Endothelial cell of umbilical vein (primary cell): ENCODE measurements around the gene AKNAD1. TPM values are rescaled to one million over a fixed set of nuclear protein-coding genes. Genes with fewer than 3 reads are reported as not detected.

Experiments
- BruUV-seq: library from RNA; stranded (reverse); fragments of 400-500 nt; replicated peaks from 2 replicates; lab custom pipeline; 2021; lab: Mats Ljungman, UMichigan
- CTCF ChIA-PET: fragments of 300-600, 350-600 bp; sonication (Branson Sonifier 250); formaldehyde crosslinking; loops from one replicate; lab custom pipeline; 2021; ENCODE audit warnings: antibody characterized with exemption, inconsistent platforms; lab: Charles Lee
- POLR2A ChIA-PET: fragments of 300-600, 350-600 bp; sonication (Branson Sonifier 250); formaldehyde crosslinking; loops from one replicate; lab custom pipeline; 2021; ENCODE audit warnings: antibody characterized with exemption, inconsistent platforms; lab: Charles Lee
- DNase-seq: peaks from one replicate; pipeline ENCODE4 v3.0.0-alpha.2; 2011; ENCODE audit warnings: low read depth, low spot score
- FAIRE-seq: peaks from 2 replicates; lab custom pipeline; 2011; peaks lifted over from hg19 to GRCh38; lab: Jason Lieb, UNC
- H2AFZ ChIP-seq: 2 replicates; pipeline ENCODE4 v1.6.0; 2012; ENCODE audit warnings: low read depth, low read length, control low read depth, inconsistent platforms
- H3K27ac ChIP-seq: 2 replicates; pipeline ENCODE4 v1.5.1; 2011; ENCODE audit warnings: low read depth, mild to moderate bottlenecking, control low read depth, low read length, moderate library complexity; ENCODE audit not compliant: insufficient read depth
- H3K27me3 ChIP-seq, 2 experiments: 2 replicates each; pipeline versions ENCODE4 v1.6.0 to v1.6.1; 2011; ENCODE audit warnings: low read length in 2 of 2, mixed read lengths in 1 of 2; ENCODE audit not compliant: control insufficient read depth in 2 of 2, insufficient read depth in 2 of 2
- H3K36me3 ChIP-seq, 2 experiments: 2 replicates in 1 of 2; 3 replicates in 1 of 2; pipeline ENCODE4 v1.5.1; 2011; ENCODE audit warnings: low read length in 2 of 2, mild to moderate bottlenecking in 1 of 2, moderate library complexity in 1 of 2; ENCODE audit not compliant: control insufficient read depth in 2 of 2, insufficient read depth in 2 of 2; ENCODE audit errors: extremely low read depth in 1 of 2
- H3K4me1 ChIP-seq: 3 replicates; pipeline ENCODE4 v1.5.1; 2011; ENCODE audit warnings: mild to moderate bottlenecking, low read length; ENCODE audit not compliant: control insufficient read depth, insufficient read depth; ENCODE audit errors: extremely low read depth
- H3K4me2 ChIP-seq: 2 replicates; pipeline ENCODE4 v1.6.1; 2011; ENCODE audit warnings: low read length, control low read depth, mixed read lengths; ENCODE audit not compliant: insufficient read depth
- H3K4me3 ChIP-seq, 3 experiments: fragments of 200-600 bp in 1 of 3; sonication (generic), shearing (Covaris generic) in 1 of 3; replicated peaks in 1 of 3; 2 replicates each; pipeline ENCODE4 v1.5.1; 2011 to 2016; ENCODE audit warnings: control low read depth in 3 of 3, low read length in 3 of 3, mild to moderate bottlenecking in 2 of 3, inconsistent platforms in 1 of 3, low read depth in 1 of 3, moderate library complexity in 1 of 3; ENCODE audit not compliant: insufficient read depth in 1 of 3
- H3K79me2 ChIP-seq: 2 replicates; pipeline ENCODE4 v1.6.0; 2012; ENCODE audit warnings: low read length, inconsistent platforms; ENCODE audit not compliant: control insufficient read depth, insufficient read depth
- H3K9ac ChIP-seq: replicated peaks from 2 replicates; pipeline ENCODE3; 2011; ENCODE audit warnings: low read length, control low read depth; ENCODE audit not compliant: insufficient read depth; ENCODE audit errors: extremely low read depth
- H3K9me1 ChIP-seq: replicated peaks from 3 replicates; pipeline ENCODE4 v1.6.0; 2011; ENCODE audit warnings: mild to moderate bottlenecking, low read length; ENCODE audit not compliant: control insufficient read depth, insufficient read depth; ENCODE audit errors: extremely low read depth
- H3K9me3 ChIP-seq: replicated peaks from 2 replicates; pipeline ENCODE4 v1.5.1; 2012; ENCODE audit warnings: low read length, inconsistent platforms; ENCODE audit not compliant: control insufficient read depth, insufficient read depth
- H4K20me1 ChIP-seq: replicated peaks from 2 replicates; pipeline ENCODE3; 2011; ENCODE audit warnings: mild to moderate bottlenecking, low read length; ENCODE audit not compliant: control insufficient read depth, insufficient read depth; ENCODE audit errors: extremely low read depth
- EZH2 ChIP-seq: IDR thresholded peaks from 2 replicates; pipeline ENCODE4 v1.6.1; 2012; ENCODE audit warnings: borderline replicate concordance, low read depth, mild to moderate bottlenecking, moderate library complexity, low read length, inconsistent platforms; ENCODE audit not compliant: severe bottlenecking
- FOS ChIP-seq: IDR thresholded peaks from 2 replicates; pipeline ENCODE4 v1.6.1; 2011; ENCODE audit warnings: mild to moderate bottlenecking, low read length, moderate library complexity, borderline replicate concordance; ENCODE audit not compliant: insufficient read depth
- GATA2 ChIP-seq: IDR thresholded peaks from 2 replicates; pipeline ENCODE4 v1.7.0; 2011; ENCODE audit warnings: low read depth, mild to moderate bottlenecking, moderate library complexity, mixed read lengths, low read length; ENCODE audit not compliant: insufficient read length, insufficient read depth
- JUN ChIP-seq: IDR thresholded peaks from 2 replicates; pipeline ENCODE4 v1.6.1; 2011; ENCODE audit warnings: borderline replicate concordance, low read depth; ENCODE audit not compliant: insufficient read length, insufficient read depth
- MYC ChIP-seq: IDR thresholded peaks from one replicate; pipeline ENCODE4 v1.6.1; 2011; ENCODE audit warnings: mild to moderate bottlenecking, low read depth, low read length
- POLR2A ChIP-seq: IDR thresholded peaks from 2 replicates; pipeline ENCODE4 v1.6.1; 2012; ENCODE audit warnings: low read depth, mild to moderate bottlenecking, control low read depth, low read length
- POLR2AphosphoS5 ChIP-seq: IDR thresholded peaks from 2 replicates; pipeline ENCODE4 v1.6.1; 2012; ENCODE audit warnings: low read depth, mild to moderate bottlenecking, control low read depth, low read length, moderate library complexity; ENCODE audit not compliant: insufficient read depth
- dilution Hi-C: fragments of 300-500 bp; cut with MboI; formaldehyde crosslinking; loops from one replicate; pipeline ENCODE4 v1.15.0; 2019; ENCODE audit warnings: low sequenced_read_pairs; ENCODE audit not compliant: extremely low pct_ligation_motif_present
- intact Hi-C: fragments of 100-400 bp; cut with micrococcal nuclease; formaldehyde crosslinking; loops from one replicate; pipeline ENCODE4 v1.10.0; 2022
- polyA plus RNA-seq, 4 experiments: library from polyadenylated mRNA; depleted of rRNA in 3 of 4; stranded (reverse) in 3 of 4; unstranded in 1 of 4; fragments of >200 nt; gene quantifications; 2 replicates each; pipeline versions ENCODE4 v1.2.1 to v1.2.3, GENCODE V29; 2011 to 2012; ENCODE audit warnings: missing spikeins in 1 of 4
- total RNA-seq: library from RNA; stranded (reverse); gene quantifications from 2 replicates; pipeline ENCODE4 v1.2.3, GENCODE V29; 2021
- TF ChIP-seq, protein P1 (sequence below), 2 donors: IDR thresholded peaks; 1 replicate in 1 of 2; 2 replicates in 1 of 2; pipeline ENCODE4 v1.5.1; 2011; ENCODE audit warnings: low read length in 2 of 2, mild to moderate bottlenecking in 2 of 2, moderate library complexity in 2 of 2, control low read depth in 1 of 2, inconsistent platforms in 1 of 2, low read depth in 1 of 2; ENCODE audit not compliant: insufficient read depth in 1 of 2; ENCODE audit errors: extremely low read depth in 1 of 2
- TF ChIP-seq, protein P2 (sequence below): IDR thresholded peaks from 2 replicates; pipeline ENCODE4 v1.6.1; 2011; ENCODE audit not compliant: insufficient read depth, insufficient read length

Gene AKNAD1
- total and polyA plus RNA-seq, 2 donors (not counting 3 experiments of a cell fraction or from before 2014, with no cell fraction given): not detected

DNA sequence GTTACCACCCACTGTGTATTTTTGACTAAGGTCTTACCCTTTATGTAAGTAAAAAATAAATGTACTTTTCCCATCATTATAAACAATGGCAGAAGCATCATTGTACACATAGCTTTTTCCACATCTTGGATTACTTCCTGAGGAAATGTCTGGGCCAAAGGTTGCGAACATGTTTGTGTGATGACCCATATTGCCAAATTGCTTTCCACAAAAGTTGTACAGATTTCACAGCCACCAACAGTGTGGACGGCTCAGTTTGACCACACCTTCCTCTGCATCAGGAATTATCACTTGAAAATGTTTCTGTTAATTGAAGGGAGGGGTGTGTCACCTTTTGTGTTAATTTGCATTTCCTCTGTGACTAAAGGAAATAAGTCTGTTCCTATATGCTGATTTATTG is 25.7 kb downstream of the AKNAD1 start:
- intact Hi-C loops (loop anchor here (1.0 to 5.0 kb wide), 5 partner anchors 22 to 566 kb away; partner anchors contain the start of genes SORT1 and STXBP3), dilution Hi-C loops (no loop called here)
- Histone ChIP-seq H3K4me2 (peak overlapping the region; percentile 77), H3K27ac (peak overlapping the region; percentile 96), H2AFZ (no peak overlapping the region), H3K36me3 (no peaks in the 10 kb centered on the region), H3K9me3 (no peaks in the 10 kb centered on the region), H4K20me1 (no peaks in the 10 kb centered on the region), H3K4me3 (peak overlapping the region in 1 of 3 experiments; percentile 28), H3K9me1 (no peaks in the 10 kb centered on the region), H3K4me1 (peaks cover 29% of the 10 kb centered on the region), H3K27me3 (no peaks in the 10 kb centered on the region), H3K9ac (peak overlapping the region; percentile 75), H3K79me2 (no peaks in the 10 kb centered on the region)
- POLR2A ChIA-PET: interaction anchor here (0.7 to 1.7 kb wide), 3 partner anchors 15 to 269 kb away, joined by 4 to 5 read pairs (median 4); no protein-coding TSS in a partner anchor
- TF ChIP-seq JUN (peak; percentile 87), MYC (no peak), EZH2 (no peak), GATA2 (no peak), POLR2AphosphoS5 (peak; percentile 81), FOS (peak; percentile 66), POLR2A (no peak)
- TF ChIP-seq, protein P1, sequence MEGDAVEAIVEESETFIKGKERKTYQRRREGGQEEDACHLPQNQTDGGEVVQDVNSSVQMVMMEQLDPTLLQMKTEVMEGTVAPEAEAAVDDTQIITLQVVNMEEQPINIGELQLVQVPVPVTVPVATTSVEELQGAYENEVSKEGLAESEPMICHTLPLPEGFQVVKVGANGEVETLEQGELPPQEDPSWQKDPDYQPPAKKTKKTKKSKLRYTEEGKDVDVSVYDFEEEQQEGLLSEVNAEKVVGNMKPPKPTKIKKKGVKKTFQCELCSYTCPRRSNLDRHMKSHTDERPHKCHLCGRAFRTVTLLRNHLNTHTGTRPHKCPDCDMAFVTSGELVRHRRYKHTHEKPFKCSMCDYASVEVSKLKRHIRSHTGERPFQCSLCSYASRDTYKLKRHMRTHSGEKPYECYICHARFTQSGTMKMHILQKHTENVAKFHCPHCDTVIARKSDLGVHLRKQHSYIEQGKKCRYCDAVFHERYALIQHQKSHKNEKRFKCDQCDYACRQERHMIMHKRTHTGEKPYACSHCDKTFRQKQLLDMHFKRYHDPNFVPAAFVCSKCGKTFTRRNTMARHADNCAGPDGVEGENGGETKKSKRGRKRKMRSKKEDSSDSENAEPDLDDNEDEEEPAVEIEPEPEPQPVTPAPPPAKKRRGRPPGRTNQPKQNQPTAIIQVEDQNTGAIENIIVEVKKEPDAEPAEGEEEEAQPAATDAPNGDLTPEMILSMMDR (IDR thresholded peaks at IDR 0.05; ENCODE audit: extremely low read depth in 1 of 2, insufficient read depth in 1 of 2, low read depth in 1 of 2, low read length in 2 of 2): no peak
- TF ChIP-seq, protein P2, sequence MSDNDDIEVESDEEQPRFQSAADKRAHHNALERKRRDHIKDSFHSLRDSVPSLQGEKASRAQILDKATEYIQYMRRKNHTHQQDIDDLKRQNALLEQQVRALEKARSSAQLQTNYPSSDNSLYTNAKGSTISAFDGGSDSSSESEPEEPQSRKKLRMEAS: no peak
- DNase-seq: peak; percentile 85
- CTCF ChIA-PET: interaction anchor here (0.7 to 11.0 kb wide), 7 partner anchors 9 to 72 kb away, joined by 3 to 247 read pairs (median 4); no protein-coding TSS in a partner anchor
- peak; percentile 85 for FAIRE-seq
- no TSS peak for BruUV-seq
